ENCODE results near the gene PKDCC. TPM values are rescaled to one million over a fixed set of nuclear protein-coding genes. Genes with fewer than 3 reads are reported as not detected.
A peak's percentile ranks its signal among the peaks of the same experiment; 100 is the strongest.

The PKDCC gene
- total and polyA plus RNA-seq, 2 of the 13 experiments (the other 11 are each of a cell fraction or from before 2014, with no cell fraction given), result 52.6 to 58.8 TPM

- TF ChIP-seq, protein P1, sequence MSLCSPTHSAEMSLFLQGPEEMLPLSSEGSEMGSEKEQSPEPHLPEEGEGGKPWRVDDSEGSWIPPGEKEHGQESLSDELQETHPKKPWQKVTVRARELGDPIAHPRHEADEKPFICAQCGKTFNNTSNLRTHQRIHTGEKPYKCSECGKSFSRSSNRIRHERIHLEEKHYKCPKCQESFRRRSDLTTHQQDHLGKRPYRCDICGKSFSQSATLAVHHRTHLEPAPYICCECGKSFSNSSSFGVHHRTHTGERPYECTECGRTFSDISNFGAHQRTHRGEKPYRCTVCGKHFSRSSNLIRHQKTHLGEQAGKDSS (CRISPR knock-in tag; IDR thresholded peaks at IDR 0.05; ENCODE audit: borderline replicate concordance, low read depth), result 0 out of 2 replicates have a peak, but pooled peaks have one; percentile 41
- TF ChIP-seq ZNF280B (CRISPR knock-in tag; IDR thresholded peaks at IDR 0.05; ENCODE audit: borderline replicate concordance), result peak; percentile 35; the same call in 1 of the 2 replicates
- TF ChIP-seq SMAD9 (CRISPR knock-in tag; IDR thresholded peaks at IDR 0.05), result no peak
- no peak for TF ChIP-seq TAF1 (CRISPR knock-in tag; IDR thresholded peaks at IDR 0.05)
- no peak for TF ChIP-seq FOXA1 (IDR thresholded peaks at IDR 0.05)
- TF ChIP-seq FOXA1 (CRISPR knock-in tag; IDR thresholded peaks at IDR 0.05), result peak; percentile 40; the same call in 1 of the 2 replicates
- TF ChIP-seq, protein P2, sequence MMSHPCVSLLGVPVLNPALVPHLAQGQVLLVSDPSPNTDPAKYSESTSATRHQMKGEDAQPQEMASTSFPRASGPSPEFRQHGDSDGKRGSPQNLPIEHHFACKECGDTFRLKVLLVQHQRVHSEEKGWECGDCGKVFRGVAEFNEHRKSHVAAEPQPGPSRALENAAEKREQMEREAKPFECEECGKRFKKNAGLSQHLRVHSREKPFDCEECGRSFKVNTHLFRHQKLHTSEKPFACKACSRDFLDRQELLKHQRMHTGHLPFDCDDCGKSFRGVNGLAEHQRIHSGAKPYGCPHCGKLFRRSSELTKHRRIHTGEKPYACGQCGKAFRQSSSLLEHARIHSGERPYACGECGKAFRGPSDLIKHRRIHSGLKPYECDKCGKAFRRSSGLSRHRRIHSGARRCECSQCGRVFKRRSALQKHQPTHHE (CRISPR knock-in tag; IDR thresholded peaks at IDR 0.05; ENCODE audit: borderline replicate concordance), result no peak
- no peak for TF ChIP-seq ZNF33B (CRISPR knock-in tag; IDR thresholded peaks at IDR 0.05)
- TF ChIP-seq STAG1 (CRISPR knock-in tag; IDR thresholded peaks at IDR 0.05), result peak; percentile 68
- no peak for TF ChIP-seq ZNF747 (CRISPR knock-in tag; IDR thresholded peaks at IDR 0.05; ENCODE audit: borderline replicate concordance)
- no peak for TF ChIP-seq CCDC6 (CRISPR knock-in tag; IDR thresholded peaks at IDR 0.05)
- TF ChIP-seq, protein P3, sequence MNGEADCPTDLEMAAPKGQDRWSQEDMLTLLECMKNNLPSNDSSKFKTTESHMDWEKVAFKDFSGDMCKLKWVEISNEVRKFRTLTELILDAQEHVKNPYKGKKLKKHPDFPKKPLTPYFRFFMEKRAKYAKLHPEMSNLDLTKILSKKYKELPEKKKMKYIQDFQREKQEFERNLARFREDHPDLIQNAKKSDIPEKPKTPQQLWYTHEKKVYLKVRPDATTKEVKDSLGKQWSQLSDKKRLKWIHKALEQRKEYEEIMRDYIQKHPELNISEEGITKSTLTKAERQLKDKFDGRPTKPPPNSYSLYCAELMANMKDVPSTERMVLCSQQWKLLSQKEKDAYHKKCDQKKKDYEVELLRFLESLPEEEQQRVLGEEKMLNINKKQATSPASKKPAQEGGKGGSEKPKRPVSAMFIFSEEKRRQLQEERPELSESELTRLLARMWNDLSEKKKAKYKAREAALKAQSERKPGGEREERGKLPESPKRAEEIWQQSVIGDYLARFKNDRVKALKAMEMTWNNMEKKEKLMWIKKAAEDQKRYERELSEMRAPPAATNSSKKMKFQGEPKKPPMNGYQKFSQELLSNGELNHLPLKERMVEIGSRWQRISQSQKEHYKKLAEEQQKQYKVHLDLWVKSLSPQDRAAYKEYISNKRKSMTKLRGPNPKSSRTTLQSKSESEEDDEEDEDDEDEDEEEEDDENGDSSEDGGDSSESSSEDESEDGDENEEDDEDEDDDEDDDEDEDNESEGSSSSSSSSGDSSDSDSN (CRISPR knock-in tag; IDR thresholded peaks at IDR 0.05), result 0 out of 2 replicates have a peak, but pooled peaks have one; percentile 34
- no peak for TF ChIP-seq ZNF256 (CRISPR knock-in tag; conservative IDR thresholded peaks at IDR 0.05)
- TF ChIP-seq U2AF1 (optimal IDR thresholded peaks at IDR 0.05; ENCODE audit: low read depth, low read length), result no peak
- TF ChIP-seq, protein P4, sequence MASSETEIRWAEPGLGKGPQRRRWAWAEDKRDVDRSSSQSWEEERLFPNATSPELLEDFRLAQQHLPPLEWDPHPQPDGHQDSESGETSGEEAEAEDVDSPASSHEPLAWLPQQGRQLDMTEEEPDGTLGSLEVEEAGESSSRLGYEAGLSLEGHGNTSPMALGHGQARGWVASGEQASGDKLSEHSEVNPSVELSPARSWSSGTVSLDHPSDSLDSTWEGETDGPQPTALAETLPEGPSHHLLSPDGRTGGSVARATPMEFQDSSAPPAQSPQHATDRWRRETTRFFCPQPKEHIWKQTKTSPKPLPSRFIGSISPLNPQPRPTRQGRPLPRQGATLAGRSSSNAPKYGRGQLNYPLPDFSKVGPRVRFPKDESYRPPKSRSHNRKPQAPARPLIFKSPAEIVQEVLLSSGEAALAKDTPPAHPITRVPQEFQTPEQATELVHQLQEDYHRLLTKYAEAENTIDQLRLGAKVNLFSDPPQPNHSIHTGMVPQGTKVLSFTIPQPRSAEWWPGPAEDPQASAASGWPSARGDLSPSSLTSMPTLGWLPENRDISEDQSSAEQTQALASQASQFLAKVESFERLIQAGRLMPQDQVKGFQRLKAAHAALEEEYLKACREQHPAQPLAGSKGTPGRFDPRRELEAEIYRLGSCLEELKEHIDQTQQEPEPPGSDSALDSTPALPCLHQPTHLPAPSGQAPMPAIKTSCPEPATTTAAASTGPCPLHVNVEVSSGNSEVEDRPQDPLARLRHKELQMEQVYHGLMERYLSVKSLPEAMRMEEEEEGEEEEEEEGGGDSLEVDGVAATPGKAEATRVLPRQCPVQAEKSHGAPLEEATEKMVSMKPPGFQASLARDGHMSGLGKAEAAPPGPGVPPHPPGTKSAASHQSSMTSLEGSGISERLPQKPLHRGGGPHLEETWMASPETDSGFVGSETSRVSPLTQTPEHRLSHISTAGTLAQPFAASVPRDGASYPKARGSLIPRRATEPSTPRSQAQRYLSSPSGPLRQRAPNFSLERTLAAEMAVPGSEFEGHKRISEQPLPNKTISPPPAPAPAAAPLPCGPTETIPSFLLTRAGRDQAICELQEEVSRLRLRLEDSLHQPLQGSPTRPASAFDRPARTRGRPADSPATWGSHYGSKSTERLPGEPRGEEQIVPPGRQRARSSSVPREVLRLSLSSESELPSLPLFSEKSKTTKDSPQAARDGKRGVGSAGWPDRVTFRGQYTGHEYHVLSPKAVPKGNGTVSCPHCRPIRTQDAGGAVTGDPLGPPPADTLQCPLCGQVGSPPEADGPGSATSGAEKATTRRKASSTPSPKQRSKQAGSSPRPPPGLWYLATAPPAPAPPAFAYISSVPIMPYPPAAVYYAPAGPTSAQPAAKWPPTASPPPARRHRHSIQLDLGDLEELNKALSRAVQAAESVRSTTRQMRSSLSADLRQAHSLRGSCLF (CRISPR knock-in tag; IDR thresholded peaks at IDR 0.05; ENCODE audit: borderline replicate concordance), result no peak
These were observed 24.7 kb downstream of the PKDCC start (continued) for GRCh38 chr2:42072349-42073118.

All from HepG2 (cell line).